GM21515 (cell line): ENCODE results near the gene CYTIP.
"Not testable (repeated sequence)": the region's sequence is repeated elsewhere in the genome, so short reads cannot be mapped to it uniquely, and the experiment has no call there.

Source experiments
- ATAC-seq: cut with Tn5 transposase; IDR thresholded peaks from one replicate; pipeline ENCODE4 v1.9.1; 2021; ENCODE audit not compliant: unreplicated experiment

CYTIP gene

DNA sequence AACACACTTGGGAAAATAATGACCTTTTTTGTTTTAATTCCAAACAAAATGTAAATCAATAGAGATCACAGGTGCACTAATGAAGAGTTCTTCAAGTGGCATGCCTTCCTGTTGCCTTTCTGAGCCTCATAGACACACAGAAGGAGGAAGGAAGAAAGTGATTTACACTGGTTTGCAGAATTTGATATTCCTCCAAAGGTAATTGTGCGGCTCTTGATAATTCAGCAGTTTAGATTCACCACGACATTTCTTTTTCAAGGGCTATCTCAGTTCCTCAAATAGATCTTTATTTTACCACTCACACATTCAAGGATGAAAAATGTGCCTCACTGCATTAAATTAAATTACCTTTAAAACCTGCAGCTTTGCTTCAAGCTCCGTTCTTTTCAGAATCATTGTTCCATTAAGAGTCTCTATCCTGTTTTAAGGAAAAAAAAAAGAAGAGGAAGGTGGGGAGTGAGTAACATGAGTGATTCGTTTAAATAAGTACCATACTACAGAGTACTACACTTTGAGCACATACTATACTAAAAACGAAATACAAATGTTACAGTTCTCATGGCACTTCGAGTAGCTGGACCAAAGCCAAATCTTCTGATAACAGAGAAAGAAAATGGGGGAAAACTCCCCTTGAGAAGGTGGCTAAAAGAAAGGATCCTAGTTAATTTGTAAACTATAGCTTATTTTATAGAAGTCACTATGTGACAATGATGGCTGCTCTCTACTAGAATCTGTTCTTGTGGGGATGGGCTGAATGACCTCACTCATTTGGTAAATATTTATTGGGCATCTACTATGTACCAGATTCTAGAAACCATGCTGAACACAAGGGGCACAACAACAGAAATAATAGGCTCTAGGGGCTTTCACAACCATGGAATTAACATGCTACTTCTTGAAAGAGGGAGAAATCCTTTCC is 16.6 kb downstream of the CYTIP start:
- no peak for ATAC-seq

DNA sequence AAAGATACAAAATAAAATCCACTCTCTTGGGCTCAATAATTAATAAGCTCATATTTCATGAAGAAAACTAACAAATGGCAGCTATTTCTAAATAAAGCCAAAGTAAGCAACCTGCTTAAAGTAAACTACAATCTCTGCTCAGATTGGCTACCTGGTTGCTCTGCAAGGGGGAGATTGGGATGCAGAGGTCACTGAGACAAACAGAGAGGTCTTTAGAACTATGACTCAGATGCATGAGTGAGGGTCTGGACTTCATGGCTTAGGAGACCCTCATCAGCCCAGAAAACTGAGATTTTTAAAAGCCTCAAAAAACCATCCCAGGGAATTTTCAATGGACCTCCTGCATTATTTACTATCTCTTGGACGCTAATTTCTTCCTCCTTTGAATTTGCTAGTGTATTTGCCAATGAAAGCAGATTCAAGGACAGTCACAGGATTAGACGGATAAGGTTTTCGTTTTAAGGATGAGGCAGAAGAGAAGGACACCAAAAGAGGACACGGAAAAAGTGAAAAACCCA is 17.4 kb downstream of the CYTIP start:
- no peak for ATAC-seq

DNA sequence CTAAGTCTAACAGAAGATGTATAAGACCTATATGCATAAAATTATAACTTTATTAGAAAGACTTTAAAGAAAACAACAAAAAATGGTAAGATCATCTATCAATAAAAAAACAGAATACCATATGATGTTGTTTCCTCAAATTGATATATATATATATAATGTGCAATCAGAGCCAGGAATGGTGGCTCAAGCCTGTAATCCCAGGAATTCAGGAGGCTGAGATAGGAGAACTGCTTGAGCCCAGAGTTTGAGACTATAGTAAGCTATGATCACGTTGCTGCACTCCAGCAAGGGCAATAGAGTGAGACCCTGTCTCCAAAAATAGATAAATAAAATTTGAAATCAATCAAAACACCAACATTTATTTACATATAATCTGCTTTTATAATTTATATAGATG is 19.5 kb downstream of the CYTIP start:
- no peak for ATAC-seq

DNA sequence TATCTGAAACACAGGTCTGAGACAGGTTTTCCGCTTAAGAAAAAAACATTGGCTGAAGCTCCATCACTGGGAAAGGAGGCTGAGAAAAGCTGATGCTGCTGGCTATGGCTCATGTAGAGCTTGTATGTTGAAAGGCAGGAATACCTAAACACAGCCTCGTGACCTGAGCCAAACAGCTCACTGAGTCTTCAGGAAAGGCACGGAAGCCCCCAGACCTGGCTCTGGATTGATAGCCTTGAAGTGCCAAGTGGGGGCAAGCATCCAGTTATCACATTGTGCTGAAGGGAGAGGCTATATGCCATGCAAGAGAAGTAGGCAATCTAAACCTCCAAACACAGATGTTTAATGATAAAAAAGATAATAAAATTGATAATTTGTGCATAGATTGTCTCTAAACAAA is 21.9 kb downstream of the CYTIP start:
- no peak for ATAC-seq

DNA sequence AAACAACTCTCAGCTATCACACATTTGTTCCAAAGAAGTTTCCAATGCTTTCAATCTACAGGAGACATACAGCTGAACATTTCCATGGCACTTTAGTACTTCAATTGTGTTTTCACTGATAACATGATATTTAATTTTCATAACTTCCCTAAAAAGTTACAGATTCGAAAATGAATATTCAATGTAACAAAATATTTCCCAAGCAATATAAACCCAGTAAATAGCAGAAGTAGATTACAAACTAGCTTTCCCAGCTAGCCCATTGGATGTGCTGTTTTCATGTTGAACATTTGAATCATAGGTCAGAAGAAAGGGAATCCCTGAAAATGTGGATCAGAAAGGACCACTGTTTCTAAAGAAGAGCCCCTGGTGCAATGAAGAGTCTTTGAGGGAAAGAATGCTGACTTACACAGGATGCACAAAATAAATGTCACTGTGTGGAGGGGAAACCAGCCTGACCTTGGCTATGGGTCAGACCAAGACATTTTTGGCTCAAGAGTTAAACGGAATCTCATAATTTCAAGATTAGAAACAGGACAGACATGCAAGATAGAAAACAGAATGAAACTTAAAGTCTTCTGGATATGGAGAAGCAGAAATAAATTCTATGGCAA is 22.5 kb downstream of the CYTIP start:
- ATAC-seq, result no peak

DNA sequence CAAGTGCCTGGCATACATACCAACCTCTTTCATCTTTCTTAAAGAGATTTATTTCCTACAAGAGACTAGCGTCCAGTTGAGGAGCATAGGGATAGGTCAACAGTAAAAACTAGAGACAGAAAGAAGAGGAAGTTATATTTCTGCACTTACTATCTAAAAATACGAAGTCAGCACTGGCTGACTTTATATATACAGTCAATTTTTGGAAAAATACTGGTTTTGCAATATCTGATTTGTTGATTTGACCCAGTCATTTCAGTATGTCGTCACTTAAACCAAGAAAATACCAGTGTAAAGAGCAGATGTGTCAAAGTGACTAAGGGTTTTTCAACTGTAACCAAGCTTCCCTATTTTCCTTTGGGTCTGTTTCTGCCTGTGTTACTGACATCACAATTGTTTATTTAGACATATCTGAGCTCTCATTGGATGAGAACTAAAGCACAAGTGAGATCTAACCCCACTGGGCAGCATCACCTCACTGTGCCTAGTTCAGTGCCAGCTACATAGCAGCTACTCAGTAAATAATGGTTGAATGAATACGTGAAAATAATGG is 23.0 kb downstream of the CYTIP start:
- no peak for ATAC-seq

DNA sequence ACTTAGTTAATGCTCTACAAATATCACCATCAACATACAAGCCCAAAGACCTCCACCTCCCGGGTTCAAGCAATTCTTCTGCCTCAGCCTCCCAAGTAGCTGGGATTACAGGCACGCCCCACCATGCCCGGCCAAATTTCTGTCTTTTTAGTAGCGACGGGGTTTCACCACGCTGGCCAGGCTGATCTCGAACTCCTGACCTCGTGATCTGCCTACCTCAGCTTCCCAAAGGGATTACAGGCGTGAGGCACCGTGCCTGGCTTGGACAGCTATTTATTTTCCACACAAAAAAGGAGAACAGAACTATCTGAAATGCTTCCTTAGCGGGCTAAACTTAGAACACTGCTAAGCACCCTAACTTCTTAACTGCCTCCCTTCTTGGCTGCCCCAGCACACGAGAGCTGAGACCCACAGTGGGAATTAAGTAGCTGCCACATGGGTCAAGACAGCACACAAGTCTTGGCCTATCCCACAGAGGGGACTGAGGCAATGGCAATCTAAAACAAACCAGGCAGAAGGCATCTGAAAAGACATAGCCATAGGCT is 24.8 kb downstream of the CYTIP start:
- ATAC-seq, result no peak

DNA sequence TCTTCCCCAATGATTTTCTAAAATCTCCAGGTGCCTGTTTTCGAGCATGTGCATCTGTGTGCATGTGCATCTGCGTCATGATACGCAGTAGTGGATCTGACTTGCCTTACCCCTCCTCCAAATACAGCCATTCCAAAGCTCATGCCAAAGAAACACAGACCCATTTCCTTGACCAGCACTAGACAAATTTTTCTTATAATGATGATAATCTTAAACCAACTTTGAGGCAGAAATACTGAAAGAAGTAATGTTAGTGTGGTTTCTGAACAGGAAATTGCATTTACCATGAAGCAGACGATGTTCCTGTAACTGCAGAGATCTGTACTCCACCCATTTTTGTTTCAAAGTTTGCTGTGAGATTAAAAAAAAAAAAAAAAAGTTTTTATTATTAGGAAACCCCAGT is 25.6 kb downstream of the CYTIP start:
- ATAC-seq, result no peak

DNA sequence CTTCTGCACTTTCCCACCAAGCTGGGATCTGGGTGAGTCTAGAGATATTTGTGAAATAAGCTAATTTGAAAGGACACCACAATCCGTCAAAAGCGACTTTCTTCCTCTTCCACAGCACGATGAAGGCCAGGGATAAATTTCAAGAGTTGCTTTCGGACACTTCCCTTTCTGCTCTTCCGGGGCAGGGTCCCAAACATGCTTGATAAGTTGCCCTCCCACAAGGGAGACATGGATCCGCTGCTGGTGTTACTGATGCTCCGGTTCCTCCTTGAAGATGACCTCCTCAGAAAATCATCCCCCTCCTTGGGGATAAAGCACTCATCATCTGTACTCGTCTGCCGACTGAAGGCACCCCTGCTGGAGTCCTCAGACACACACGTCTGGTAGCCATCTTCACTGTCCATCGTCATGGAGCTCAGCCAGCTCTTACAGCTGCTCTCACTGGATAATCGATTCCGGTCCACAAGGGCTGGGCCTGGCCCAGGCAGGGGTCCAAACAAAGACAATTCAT is 28.2 kb downstream of the CYTIP start:
- ATAC-seq, result no peak

DNA sequence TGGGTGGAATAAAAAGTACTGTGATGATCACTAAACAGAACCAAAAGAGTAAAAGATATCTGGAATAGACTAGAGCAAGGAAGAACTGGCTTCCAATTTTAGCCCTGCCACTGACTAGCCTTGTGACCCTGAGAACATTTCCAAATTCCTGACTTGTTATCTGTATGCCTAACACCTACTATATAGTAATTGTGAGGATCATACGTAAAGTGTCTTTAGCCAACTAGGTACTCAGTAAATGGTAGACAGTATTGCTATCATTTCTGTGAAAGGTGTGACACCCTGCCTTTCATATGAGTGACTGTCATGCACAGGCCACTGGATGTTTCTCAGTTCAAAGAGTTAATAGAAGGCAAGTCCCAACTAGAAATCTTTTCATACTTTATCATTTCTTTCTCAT is 29.8 kb downstream of the CYTIP start:
- ATAC-seq, result peak; percentile 30

DNA sequence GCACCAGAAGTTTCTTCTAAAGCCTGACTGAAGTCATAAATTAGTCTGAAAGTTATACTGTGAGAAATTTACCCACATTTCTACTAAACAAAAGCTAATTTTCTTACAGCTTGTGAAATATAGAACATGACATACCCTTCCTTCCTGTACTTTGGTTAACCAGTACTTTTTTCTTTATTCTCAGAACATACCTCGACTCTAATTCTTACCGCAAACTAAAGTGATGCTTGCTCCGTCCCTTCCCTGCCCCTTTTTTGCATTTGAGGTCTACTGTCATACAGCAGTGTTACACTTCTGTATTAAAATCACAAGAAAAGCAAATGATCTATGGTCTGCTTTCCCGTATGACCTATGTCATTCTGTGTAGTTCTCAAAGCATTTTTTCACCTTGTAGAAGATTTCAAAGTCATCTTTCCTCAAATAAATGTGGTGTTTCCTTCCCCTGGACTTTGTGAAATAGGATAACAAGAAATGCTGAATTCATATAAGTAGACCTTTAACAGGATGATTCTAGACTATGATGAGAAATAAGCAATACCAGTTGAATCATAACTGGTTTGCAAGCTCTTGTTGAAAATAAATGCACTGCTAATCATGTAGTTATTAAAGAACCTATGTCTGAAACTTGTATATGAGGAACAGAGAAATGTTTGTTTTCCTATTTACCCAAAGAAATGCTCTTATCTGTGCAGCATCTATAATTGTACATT is 30.4 kb downstream of the CYTIP start:
- ATAC-seq, result peak; percentile 88

DNA sequence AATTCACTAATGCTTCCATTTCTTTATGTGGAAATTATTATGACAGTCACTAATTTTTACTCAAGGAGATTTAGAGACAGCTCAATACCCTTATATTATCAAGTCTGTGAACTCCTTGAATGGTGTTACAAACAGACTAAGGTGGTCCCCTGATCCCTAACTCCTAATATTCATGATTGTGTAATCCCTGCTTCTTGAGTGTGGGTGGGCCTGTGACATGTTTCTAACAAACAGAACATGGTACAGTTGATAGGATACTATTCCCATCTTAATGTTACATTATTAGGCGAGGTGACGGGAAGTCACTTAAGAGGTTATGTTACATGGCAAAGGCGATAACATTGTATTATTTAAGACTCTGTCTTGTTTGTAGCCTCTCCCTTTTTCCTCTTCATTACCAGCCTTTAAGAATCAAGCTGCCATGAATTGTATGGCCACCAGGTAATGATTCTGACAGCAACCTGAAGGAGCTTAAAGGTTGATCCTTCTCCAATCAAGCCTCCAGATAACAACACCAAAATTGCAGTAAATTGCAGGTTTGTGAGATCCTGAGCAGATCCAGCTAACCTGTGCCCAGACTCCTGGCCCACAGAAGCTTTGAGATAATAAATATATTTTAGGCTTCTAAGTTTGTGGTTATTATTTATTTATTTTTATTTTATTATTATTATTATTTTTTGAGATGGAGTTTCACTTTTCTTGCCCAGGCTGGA is 32.1 kb downstream of the CYTIP start:
- no peak for ATAC-seq

DNA sequence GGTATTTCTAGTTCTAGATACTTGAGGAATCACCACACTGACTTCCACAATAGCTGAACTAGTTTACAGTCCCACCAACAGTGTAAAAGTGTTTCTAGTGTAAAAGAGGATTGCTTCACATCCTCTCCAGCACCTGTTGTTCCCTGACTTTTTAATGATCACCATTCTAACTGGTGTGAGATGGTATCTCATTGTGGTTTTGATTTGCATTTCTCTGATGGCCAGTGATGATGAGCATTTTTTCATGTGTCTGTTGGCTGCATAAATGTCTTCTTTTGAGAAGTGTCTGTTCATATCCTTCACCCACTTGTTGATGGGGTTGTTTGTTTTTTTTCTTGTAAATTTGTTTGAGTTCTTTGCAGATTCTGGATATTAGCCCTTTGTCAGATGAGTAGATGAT is 38.5 kb downstream of the CYTIP start:
- not testable (repeated sequence) for ATAC-seq

DNA sequence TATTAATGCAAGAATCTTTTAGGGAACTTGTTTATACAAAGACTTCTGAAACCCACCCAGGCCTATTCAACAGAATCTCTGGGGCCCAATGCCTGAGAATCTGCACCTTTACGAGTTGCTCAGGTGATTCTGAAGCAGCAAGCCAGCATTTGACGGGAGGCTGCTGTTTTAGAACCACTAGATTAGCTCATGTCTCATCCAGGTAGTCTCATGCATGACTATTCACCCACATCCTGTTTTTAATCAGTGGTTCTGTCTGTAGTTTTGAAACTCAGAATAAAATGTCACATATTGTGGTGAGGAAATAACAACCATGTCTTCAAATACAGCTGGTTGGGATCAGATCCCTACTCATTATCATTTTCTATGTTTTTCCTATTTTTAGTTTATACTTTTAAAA is 39.5 kb downstream of the CYTIP start:
- peak; percentile 98 for ATAC-seq

DNA sequence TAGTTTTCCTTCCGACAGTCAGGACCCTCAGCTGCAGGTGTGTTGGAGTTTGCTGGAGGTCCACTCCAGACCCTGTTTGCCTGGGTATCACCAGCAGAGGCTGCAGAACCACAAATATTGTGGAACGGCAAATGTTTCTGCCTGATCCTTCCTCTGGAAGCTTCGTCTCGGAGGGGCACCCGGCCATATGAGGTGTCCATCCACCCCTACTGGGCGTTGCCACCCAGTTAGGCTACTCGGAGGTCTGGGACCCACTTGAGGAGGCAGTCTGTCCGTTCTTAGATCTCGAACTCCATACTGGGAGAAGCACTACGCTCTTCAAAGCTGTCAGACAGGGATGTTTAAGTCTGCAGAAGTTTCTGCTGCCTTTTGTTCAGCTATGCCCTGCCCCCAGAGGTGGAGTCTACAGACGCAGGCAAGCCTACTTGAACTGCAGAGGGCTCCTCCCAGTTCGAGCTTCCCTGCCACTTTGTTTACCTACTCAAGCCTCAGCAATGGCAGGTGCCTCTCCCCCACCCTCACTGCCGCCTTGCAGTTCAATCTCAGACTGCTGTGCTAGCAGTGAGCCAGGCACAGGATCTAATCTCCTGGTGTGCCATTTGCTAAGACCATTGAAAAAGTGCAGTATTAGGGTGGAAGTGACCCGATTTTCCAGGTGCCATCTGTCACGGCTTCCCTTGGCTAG is 40.9 kb downstream of the CYTIP start:
- ATAC-seq, result not testable (repeated sequence)

DNA sequence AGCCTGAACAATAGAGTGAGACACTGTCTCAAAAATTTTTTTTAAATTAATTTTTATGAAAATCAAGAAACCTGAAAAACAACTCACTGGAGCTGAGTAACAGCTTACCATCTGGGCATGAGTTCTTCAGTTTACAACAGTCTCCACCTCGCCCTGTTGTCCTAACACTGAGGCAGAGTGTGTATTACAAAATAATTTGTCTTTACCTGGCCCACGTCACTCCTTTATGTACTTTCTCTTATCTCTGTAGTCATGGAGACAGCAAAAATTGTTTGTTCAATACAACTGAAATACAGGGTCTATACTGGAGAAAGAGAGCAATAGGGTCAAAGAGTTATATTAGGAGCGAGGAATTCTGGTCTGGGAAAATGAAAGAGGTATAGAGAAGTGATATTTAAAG is 48.1 kb downstream of the CYTIP start:
- no peak for ATAC-seq

DNA sequence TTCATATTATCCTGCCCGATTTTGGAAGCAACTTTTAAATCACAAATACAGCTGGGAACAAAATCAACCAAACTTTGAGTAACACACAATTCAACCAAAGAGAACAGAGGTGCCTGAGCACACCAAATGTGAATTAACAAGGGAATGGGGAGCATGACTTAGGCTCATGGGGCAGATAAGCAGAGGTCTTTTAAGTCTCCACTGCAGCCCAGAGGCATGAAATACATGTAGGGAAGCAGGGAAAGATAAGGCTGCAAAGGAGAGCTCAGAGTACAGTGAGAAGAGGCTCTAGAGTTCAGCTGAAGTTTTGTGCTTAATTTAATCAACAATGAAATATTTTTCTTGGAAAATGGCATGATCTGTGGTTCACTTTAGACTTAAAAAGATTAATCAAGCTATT is 49.0 kb downstream of the CYTIP start:
- ATAC-seq, result no peak

DNA sequence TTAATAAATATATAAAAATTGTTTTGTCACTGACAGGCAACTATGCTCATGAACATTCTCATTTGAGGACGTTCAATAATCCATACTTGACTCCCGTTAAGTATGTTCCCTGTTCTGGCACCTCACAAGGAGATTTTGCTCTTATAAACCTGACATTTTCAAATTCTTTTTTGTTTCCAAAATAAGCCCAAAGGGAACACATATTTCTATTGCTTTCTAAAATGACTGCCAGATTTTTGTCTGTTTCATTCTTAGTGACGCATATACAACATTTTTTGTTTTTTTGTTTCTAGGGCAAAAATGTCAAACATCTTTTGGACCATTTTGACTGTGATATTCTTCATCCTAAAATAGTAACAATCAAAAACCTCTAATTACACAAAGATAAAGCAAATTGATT is 50.5 kb downstream of the CYTIP start:
- no peak for ATAC-seq

DNA sequence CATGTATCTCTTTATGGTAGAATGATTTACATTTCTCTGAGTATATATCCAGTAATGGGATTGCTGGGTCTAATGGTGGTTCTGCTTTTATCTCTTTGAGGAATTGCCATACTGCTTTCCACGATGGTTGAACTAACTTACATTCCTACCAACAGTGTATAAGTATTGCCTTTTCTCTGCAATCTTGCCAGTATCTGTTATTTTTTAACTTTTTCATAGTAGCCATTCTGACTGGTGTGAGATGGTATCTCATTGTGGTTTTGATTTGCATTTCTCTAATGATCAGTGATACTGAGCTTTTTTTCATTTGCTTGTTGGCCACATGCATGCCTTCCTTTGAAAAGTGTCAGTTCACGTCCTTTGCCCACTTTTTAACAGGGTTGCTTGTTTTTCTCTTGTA is 55.1 kb downstream of the CYTIP start:
- no peak for ATAC-seq

DNA sequence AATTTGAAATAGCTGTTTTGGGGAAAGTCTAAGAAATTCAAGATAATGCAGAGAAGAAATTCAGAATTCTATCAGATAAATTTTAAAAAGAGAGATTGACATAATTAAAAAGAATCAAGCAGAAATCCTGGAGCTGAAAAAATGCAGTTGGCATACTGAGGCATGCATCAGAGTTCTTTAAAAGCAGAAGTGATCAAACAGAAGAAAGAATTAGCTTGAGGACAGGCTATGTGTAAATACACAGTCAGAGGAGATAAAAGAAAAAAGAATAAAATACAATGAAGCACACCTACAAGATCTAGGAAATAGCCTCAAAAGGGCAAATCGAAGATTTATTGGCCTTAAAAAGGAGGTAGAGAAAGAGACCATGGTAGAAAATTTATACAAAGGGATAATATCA is 57.1 kb downstream of the CYTIP start:
- no peak for ATAC-seq
